Neural progenitor cell (in vitro differentiated cells): ENCODE results near the gene NKX6-1. TPM values are rescaled to one million over a fixed set of nuclear protein-coding genes. Genes with fewer than 3 reads are reported as not detected.
A peak's percentile ranks its signal among the peaks of the same experiment; 100 is the strongest.

Experiments used
- DNase-seq: peaks from one replicate; pipeline ENCODE4 v3.0.0-alpha.2; 2016; ENCODE audit warnings: low spot score
- H2AFZ ChIP-seq: fragments of 200-600 bp; sonication (generic); replicated peaks from 2 replicates; pipeline ENCODE4 v1.6.1; 2016; ENCODE audit warnings: antibody characterized with exemption
- H3F3A ChIP-seq: fragments of 200-600 bp; sonication (generic); 2 replicates; pipeline ENCODE4 v1.6.1; 2016; ENCODE audit warnings: antibody characterized with exemption, low read depth
- H3K27ac ChIP-seq: fragments of 200-600 bp; sonication (generic); 2 replicates; pipeline ENCODE4 v1.5.1; 2016; ENCODE audit warnings: mild to moderate bottlenecking
- H3K27me3 ChIP-seq: fragments of 200-600 bp; sonication (generic); 2 replicates; pipeline ENCODE4 v1.6.1; 2016; ENCODE audit warnings: mild to moderate bottlenecking, moderate library complexity
- H3K36me3 ChIP-seq: fragments of 200-600 bp; sonication (generic); 2 replicates; pipeline ENCODE4 v1.5.1; 2016
- H3K4me1 ChIP-seq: fragments of 200-600 bp; sonication (generic); 2 replicates; pipeline ENCODE4 v1.6.1; 2016; ENCODE audit warnings: mixed run types
- H3K4me2 ChIP-seq: fragments of 200-600 bp; sonication (generic); 2 replicates; pipeline ENCODE4 v1.6.1; 2016
- H3K4me3 ChIP-seq: fragments of 200-600 bp; sonication (generic); 2 replicates; pipeline ENCODE4 v1.5.1; 2016
- H3K79me2 ChIP-seq: fragments of 200-600 bp; sonication (generic); 2 replicates; pipeline ENCODE4 v1.6.1; 2016; ENCODE audit warnings: low read depth
- H3K9ac ChIP-seq: fragments of 200-600 bp; sonication (generic); 2 replicates; pipeline ENCODE4 v1.6.1; 2016
- H3K9me3 ChIP-seq: fragments of 200-600 bp; sonication (generic); 2 replicates; pipeline ENCODE4 v1.5.1; 2016; ENCODE audit warnings: low read depth
- H4K20me1 ChIP-seq: fragments of 200-600 bp; sonication (generic); 2 replicates; pipeline ENCODE4 v1.6.1; 2016; ENCODE audit warnings: low read depth
- H3K27ac Mint-ChIP-seq: 3 replicates; pipeline ENCODE4 v1.8.0; 2021; ENCODE audit warnings: mixed read lengths
- H3K27me3 Mint-ChIP-seq: 2 replicates; pipeline ENCODE4 v1.8.0; 2022; ENCODE audit warnings: low read depth, mild to moderate bottlenecking, inconsistent platforms, moderate library complexity, mixed read lengths; ENCODE audit not compliant: insufficient read depth
- H3K36me3 Mint-ChIP-seq: 3 replicates; pipeline ENCODE4 v1.8.0; 2021; ENCODE audit warnings: mixed read lengths
- H3K4me1 Mint-ChIP-seq: 3 replicates; pipeline ENCODE4 v1.8.0; 2021; ENCODE audit warnings: mixed read lengths
- H3K4me3 Mint-ChIP-seq: 3 replicates; pipeline ENCODE4 v1.8.0; 2021; ENCODE audit warnings: mild to moderate bottlenecking, moderate library complexity, mixed read lengths
- H3K9me3 Mint-ChIP-seq: 3 replicates; pipeline ENCODE4 v1.8.0; 2020; ENCODE audit warnings: mixed read lengths
- EZH2 ChIP-seq: fragments of 200-600 bp; sonication (generic); IDR thresholded peaks from 2 replicates; pipeline ENCODE4 v1.6.1; 2017; ENCODE audit warnings: antibody characterized with exemption, mild to moderate bottlenecking, moderate library complexity
- EZH2phosphoT487 ChIP-seq: fragments of 200-600 bp; sonication (generic); IDR thresholded peaks from 2 replicates; pipeline ENCODE4 v1.6.1; 2017; ENCODE audit warnings: antibody characterized with exemption
- total RNA-seq: library from RNA; depleted of rRNA; stranded (reverse); fragments of >200 nt; gene quantifications from 2 replicates; pipeline ENCODE4 v1.2.3, GENCODE V29; 2015; ENCODE audit warnings: low replicate concordance
- TF ChIP-seq, protein P1 (sequence below): fragments of 200-600 bp; sonication (generic); IDR thresholded peaks from 2 replicates; pipeline ENCODE4 v1.5.1; 2017; ENCODE audit warnings: antibody characterized with exemption, mild to moderate bottlenecking

The NKX6-1 gene
- total RNA-seq, 1 donor from 2014 or later: 0.79 TPM

DNA sequence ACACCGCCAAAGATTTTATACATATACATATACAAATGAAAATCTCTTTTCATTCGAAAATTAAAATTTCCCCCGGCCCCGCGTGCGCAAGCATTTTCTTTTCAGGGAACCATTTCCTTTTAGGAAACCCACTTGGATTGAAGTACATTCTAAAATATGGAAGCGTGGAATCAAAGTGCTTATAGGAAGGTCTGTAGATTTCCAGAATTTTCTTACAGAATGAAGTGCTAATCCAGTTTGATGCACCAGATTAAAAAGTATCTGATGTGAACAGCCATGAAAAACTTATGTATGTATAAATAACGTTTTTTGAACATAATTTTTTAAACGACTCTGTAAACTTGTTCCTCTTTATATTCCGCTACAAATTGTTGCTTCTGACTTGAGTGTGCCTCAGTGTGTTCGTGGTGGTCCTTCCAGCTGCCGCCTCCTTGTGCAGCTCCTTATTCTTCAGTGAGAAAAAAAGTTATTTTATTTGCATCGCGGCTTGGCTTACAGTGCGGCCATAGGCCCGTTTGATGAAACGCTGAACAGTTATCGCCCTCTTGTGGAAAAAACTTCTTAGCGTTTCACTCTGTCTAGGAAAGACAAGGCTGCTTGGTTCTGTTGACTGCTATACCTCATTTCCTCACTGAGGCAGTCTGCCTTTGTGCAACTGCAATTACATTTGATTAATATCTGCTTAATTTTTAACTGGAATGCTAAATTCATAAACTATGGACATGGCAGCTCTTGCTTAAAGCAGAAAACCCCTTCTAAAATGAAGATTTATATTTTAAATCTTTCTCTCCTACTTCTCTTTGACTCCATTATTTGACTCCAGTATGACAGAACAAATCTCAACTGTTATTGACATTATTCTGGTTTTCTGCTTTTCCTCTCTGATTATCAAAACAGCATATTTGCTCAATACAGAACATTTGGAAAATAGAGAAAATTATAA is 4.7 kb upstream of the NKX6-1 start:
- H3F3A ChIP-seq: peaks cover 29% of the 10 kb centered on the region
- Mint-ChIP-seq H3K27ac (no peak overlapping the region), H3K4me1 (peaks cover 20% of the 10 kb centered on the region), H3K27me3 (peaks cover 53% of the 10 kb centered on the region), H3K4me3 (no peak overlapping the region), H3K36me3 (no peaks in the 10 kb centered on the region), H3K9me3 (no peaks in the 10 kb centered on the region)
- no peak for TF ChIP-seq EZH2phosphoT487
- no peak for TF ChIP-seq EZH2
- TF ChIP-seq, protein P1, sequence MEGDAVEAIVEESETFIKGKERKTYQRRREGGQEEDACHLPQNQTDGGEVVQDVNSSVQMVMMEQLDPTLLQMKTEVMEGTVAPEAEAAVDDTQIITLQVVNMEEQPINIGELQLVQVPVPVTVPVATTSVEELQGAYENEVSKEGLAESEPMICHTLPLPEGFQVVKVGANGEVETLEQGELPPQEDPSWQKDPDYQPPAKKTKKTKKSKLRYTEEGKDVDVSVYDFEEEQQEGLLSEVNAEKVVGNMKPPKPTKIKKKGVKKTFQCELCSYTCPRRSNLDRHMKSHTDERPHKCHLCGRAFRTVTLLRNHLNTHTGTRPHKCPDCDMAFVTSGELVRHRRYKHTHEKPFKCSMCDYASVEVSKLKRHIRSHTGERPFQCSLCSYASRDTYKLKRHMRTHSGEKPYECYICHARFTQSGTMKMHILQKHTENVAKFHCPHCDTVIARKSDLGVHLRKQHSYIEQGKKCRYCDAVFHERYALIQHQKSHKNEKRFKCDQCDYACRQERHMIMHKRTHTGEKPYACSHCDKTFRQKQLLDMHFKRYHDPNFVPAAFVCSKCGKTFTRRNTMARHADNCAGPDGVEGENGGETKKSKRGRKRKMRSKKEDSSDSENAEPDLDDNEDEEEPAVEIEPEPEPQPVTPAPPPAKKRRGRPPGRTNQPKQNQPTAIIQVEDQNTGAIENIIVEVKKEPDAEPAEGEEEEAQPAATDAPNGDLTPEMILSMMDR: peak; percentile 83
- no peak overlapping the region for H3K27ac ChIP-seq
- H4K20me1 ChIP-seq: peaks cover 38% of the 10 kb centered on the region
- peaks cover 25% of the 10 kb centered on the region for H3K4me1 ChIP-seq
- no peak overlapping the region for H2AFZ ChIP-seq
- no peak overlapping the region for H3K4me3 ChIP-seq
- H3K79me2 ChIP-seq: no peaks in the 10 kb centered on the region
- peak overlapping the region; percentile 39 for H3K4me2 ChIP-seq
- peaks cover 87% of the 10 kb centered on the region for H3K27me3 ChIP-seq
- peak; percentile 90 for DNase-seq
- H3K36me3 ChIP-seq: no peaks in the 10 kb centered on the region
- H3K9ac ChIP-seq: no peak overlapping the region
- no peaks in the 10 kb centered on the region for H3K9me3 ChIP-seq

DNA sequence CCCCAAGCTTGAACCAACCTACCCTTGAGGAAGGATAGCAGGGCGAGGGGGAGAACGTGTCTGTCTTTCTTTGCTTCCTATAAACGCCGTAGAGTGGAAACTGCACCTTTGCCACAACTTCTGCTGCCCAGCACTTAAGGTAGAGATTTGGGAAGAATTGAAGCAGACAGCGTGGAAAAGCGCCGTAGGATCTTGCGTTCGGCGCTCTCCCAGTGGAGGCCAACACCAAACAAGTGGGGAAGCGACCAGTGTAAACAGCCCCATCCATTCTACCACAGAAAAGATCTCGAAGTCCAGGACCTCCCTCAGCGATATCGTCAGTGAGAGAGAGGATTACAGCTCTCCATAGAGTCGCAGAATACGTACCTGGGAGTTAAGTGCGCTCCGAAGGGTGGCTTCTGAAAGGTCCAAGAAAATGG is 3.9 kb upstream of the NKX6-1 start:
- Histone ChIP-seq H3K4me3 (no peak overlapping the region), H3K79me2 (no peaks in the 10 kb centered on the region), H3K4me1 (peaks cover 27% of the 10 kb centered on the region), H2AFZ (no peak overlapping the region), H3K4me2 (no peak overlapping the region), H3K36me3 (no peaks in the 10 kb centered on the region), H3K27ac (no peak overlapping the region), H3K9ac (no peak overlapping the region), H3F3A (peaks cover 37% of the 10 kb centered on the region), H4K20me1 (peaks cover 38% of the 10 kb centered on the region), H3K9me3 (no peaks in the 10 kb centered on the region), H3K27me3 (peaks cover 95% of the 10 kb centered on the region)
- DNase-seq: peak; percentile 53
- H3K27ac Mint-ChIP-seq: no peak overlapping the region
- H3K36me3 Mint-ChIP-seq: no peaks in the 10 kb centered on the region
- peak overlapping the region; percentile 18 for H3K4me3 Mint-ChIP-seq
- peaks cover 24% of the 10 kb centered on the region for H3K4me1 Mint-ChIP-seq
- TF ChIP-seq EZH2 (peak; percentile 79), EZH2phosphoT487 (peak; percentile 3)
- TF ChIP-seq, protein P1: no peak
- H3K27me3 Mint-ChIP-seq: peaks cover 59% of the 10 kb centered on the region
- no peaks in the 10 kb centered on the region for H3K9me3 Mint-ChIP-seq

DNA sequence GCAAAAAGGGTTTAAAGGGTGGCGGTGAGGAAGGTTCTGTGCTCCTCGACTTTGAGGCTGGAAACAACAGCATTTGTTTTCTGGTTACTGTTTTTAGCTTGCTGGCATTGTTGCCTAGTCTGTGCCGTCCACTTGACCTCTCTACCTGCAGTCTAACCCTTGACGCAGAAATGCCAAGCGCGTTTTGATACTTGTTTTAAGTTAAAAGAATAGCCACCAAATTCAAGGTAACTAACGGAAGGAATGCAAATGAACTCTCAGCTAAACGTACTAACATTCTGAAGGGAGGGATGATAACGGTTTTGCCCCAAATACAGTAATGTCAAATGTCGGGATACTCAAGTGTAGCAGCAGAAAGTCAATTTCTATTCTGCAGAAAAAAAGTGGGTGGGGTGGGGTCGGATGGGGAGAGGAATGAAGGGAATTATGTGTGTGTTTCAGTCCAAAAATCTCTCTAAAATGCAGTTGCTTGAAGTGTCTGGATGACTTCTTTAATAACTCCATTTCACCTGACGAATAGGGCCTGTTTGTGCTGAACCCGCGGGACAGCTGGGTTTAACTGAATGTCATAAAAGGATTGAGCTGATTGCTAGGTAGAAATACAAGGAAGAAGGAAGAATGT is 3.4 kb upstream of the NKX6-1 start:
- H3K36me3 ChIP-seq: no peaks in the 10 kb centered on the region
- H3K4me3 Mint-ChIP-seq: peak overlapping the region; percentile 18
- H3K9me3 Mint-ChIP-seq: no peaks in the 10 kb centered on the region
- H3K36me3 Mint-ChIP-seq: no peaks in the 10 kb centered on the region
- H3K9me3 ChIP-seq: no peaks in the 10 kb centered on the region
- H3K4me1 Mint-ChIP-seq: peaks cover 24% of the 10 kb centered on the region
- no peak overlapping the region for H3K27ac ChIP-seq
- H2AFZ ChIP-seq: no peak overlapping the region
- DNase-seq: no peak
- H3F3A ChIP-seq: peaks cover 38% of the 10 kb centered on the region
- no peak overlapping the region for H3K27ac Mint-ChIP-seq
- H4K20me1 ChIP-seq: peaks cover 39% of the 10 kb centered on the region
- peaks cover 99% of the 10 kb centered on the region for H3K27me3 ChIP-seq
- no peak overlapping the region for H3K4me2 ChIP-seq
- H3K4me3 ChIP-seq: no peak overlapping the region
- H3K79me2 ChIP-seq: no peaks in the 10 kb centered on the region
- H3K27me3 Mint-ChIP-seq: peaks cover 60% of the 10 kb centered on the region
- peak; percentile 88 for TF ChIP-seq EZH2phosphoT487
- TF ChIP-seq EZH2: peak; percentile 87
- TF ChIP-seq, protein P1: no peak
- peaks cover 27% of the 10 kb centered on the region for H3K4me1 ChIP-seq
- H3K9ac ChIP-seq: no peak overlapping the region
